Measurements from ENCODE around the gene LCN15. TPM values are rescaled to one million over a fixed set of nuclear protein-coding genes. Genes with fewer than 3 reads are reported as not detected.

The LCN15 gene
- total RNA-seq, 2 experiments from 2014 or later = not detected

GRCh38 chr9:136745389-136746154 is 18.7 kb downstream of the LCN15 start:
- intact Hi-C loops (cut with DNase I, micrococcal nuclease) = no loop called here
- ChIA-PET POLR2A (no interaction called here), CTCF (interaction anchor here (0.6 kb wide), 1 partner anchor 117 kb away, joined by 3 read pairs; no protein-coding TSS in a partner anchor)
- Mint-ChIP-seq H3K4me3 (no peak overlapping the region), H3K27ac (no peak overlapping the region), H3K36me3 (ENCODE audit: low read depth) (no peaks in the 10 kb centered on the region), H3K4me1 (peaks cover 14% of the 10 kb centered on the region), H3K9me3 (ENCODE audit: low read depth) (peaks cover under 1% of the 10 kb centered on the region), H3K27me3 (peaks cover 5% of the 10 kb centered on the region)
- DNase-seq (no peak), ATAC-seq (no peak)

- intact Hi-C loops (cut with DNase I, micrococcal nuclease) = no loop called here
- Mint-ChIP-seq H3K36me3 (ENCODE audit: low read depth) (no peaks in the 10 kb centered on the region), H3K4me1 (peaks cover 7% of the 10 kb centered on the region), H3K9me3 (ENCODE audit: low read depth) (no peaks in the 10 kb centered on the region), H3K27me3 (peaks cover 5% of the 10 kb centered on the region), H3K27ac (no peak overlapping the region), H3K4me3 (no peak overlapping the region)
- ATAC-seq (no peak), DNase-seq (no peak)
- CTCF ChIA-PET = no interaction called here
- POLR2A ChIA-PET = no interaction called here
Observed at GRCh38 chr9:136744773-136745172, 19.5 kb downstream of the LCN15 start.

DNA sequence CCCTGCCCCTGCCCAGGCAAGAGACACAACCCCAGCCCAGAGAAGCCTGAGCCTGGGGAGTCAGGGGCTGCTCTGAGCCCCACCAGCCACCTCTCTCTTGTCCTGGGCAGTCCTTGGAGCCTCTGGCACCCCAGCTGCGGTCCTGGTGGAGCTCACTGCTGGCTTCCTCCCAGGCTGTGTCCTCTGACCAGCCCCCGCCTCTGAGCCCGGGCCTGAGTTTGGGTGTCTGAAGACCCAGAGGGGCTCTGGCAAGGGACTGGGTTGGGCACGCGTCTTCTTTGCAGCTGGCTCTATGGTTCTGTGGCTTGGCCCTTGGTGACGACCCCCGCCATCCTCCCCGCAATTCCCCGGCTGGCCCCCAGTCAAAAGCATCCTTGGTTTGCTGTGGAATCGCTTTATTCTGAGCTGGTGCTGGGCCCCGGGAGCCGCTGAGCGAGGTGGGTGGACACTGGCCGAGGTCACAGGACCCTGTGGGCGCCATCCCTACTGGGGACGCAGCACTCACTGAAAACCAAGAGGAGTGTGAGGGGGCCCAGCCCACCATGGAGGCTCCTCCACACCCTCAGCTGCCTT is 20.6 kb downstream of the LCN15 start:
- Mint-ChIP-seq H3K9me3 (ENCODE audit: low read depth) (no peaks in the 10 kb centered on the region), H3K4me1 (peaks cover 7% of the 10 kb centered on the region), H3K4me3 (no peak overlapping the region), H3K27ac (no peak overlapping the region), H3K36me3 (ENCODE audit: low read depth) (no peaks in the 10 kb centered on the region), H3K27me3 (peaks cover 5% of the 10 kb centered on the region)
- intact Hi-C loops (cut with DNase I, micrococcal nuclease) = no loop called here
- ChIA-PET CTCF (no interaction called here), POLR2A (no interaction called here)
- no peak for DNase-seq
- no peak for ATAC-seq

DNA sequence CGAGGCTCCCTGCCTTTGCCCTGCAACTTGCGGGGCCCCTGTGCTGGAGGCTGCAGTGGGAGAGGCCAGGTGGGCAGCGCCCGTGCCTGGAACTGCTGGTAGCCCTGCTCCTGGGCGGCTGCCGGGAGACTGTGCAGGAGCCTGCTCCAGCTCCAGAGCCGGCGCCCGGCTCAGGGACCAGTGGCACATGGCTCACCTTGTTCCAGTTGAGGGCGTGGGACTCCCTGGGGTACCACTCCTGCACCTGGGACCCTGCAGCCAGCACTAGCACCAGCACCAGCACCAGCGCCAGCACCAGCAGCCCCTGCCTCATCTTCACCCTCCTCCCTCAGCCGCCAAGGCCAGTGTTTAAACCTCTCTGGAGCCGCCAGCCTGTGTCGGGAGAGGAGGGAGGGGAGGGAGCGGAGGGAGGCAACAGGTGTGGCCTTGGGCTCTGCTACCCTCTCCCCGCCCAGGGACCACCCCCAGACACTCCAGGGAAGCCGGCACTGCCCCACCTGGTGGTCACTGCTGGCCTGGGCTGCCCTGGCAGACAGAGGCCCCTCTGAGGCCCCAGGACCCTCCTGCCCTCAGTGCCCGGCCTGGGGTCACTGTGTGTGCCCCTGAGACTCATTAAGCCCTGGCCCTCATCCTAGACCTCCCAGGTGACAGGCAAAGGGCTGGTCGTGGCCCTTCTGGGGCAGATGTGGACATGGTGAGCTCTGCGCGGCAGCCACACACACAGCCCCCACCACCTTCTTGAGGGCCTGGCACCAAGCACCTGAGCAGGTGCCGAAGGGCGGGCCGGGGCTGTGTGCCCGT is 21.5 kb downstream of the LCN15 start, which contains the start of gene LCN10:
TSS of gene LCN10 (minus strand) at position 350 of the 801 bp plus-strand sequence. CDS start at position 313, 37 bp downstream.
- ChIA-PET POLR2A (no interaction called here), CTCF (interaction anchor here (0.7 kb wide), 1 partner anchor 407 kb away, joined by 3 read pairs; no protein-coding TSS in a partner anchor)
- ATAC-seq = no peak
- Mint-ChIP-seq H3K4me1 (peaks cover 7% of the 10 kb centered on the region), H3K27ac (no peak within 1 kb of the TSS), H3K27me3 (peaks cover 5% of the 10 kb centered on the region), H3K4me3 (no peak within 1 kb of the TSS), H3K9me3 (ENCODE audit: low read depth) (no peaks in the 10 kb centered on the region), H3K36me3 (ENCODE audit: low read depth) (no peaks in the 10 kb centered on the region)
- DNase-seq = no peak
- intact Hi-C loops (cut with DNase I, micrococcal nuclease) = no loop called here

GRCh38 chr9:136741883-136742571 is 22.3 kb downstream of the LCN15 start:
- intact Hi-C loops (cut with DNase I, micrococcal nuclease) = no loop called here
- Mint-ChIP-seq H3K4me3 (no peak overlapping the region), H3K4me1 (peaks cover 7% of the 10 kb centered on the region), H3K9me3 (ENCODE audit: low read depth) (no peaks in the 10 kb centered on the region), H3K36me3 (ENCODE audit: low read depth) (no peaks in the 10 kb centered on the region), H3K27ac (no peak overlapping the region), H3K27me3 (peaks cover 5% of the 10 kb centered on the region)
- peak; percentile 71 for DNase-seq
- ChIA-PET CTCF (interaction anchor here (0.7 to 0.8 kb wide), 3 partner anchors 13 to 408 kb away, joined by 3 to 5 read pairs (median 3); no protein-coding TSS in a partner anchor), POLR2A (interaction anchor here (0.9 to 1.2 kb wide), 2 partner anchors 13 to 409 kb away, joined by 3 to 6 read pairs; no protein-coding TSS in a partner anchor)
- ATAC-seq = peak; percentile 58

GRCh38 chr9:136740971-136741882 is 23.1 kb downstream of the LCN15 start:
- peak overlapping the region; percentile 60 for H3K27ac Mint-ChIP-seq

DNA sequence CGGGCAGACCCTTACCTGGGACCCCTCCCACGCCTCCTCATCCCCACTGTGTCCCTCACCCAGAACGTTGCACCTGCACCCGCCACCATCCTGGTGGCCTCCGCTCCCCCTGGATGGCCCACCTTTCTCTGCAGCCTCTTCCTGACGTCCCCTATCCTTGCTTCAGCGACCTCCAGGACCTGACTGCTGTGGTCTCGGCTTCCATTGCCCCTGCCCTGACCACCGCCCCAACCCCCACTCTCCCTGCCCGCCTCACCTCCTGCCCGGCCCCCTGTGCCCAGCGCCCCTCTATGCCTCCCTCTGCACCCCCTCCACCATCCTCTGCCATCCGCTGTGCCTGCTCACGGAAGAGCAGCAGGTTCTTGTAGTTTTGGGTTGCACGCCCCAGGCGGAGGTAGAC is 23.8 kb downstream of the LCN15 start:
- ChIA-PET CTCF (interaction anchor here (0.6 kb wide), 1 partner anchor 46 kb away, joined by 3 read pairs; no protein-coding TSS in a partner anchor), POLR2A (no interaction called here)
- Mint-ChIP-seq H3K27me3 (peaks cover 5% of the 10 kb centered on the region), H3K4me1 (peaks cover 7% of the 10 kb centered on the region), H3K4me3 (no peak overlapping the region), H3K27ac (no peak overlapping the region), H3K36me3 (ENCODE audit: low read depth) (no peaks in the 10 kb centered on the region), H3K9me3 (ENCODE audit: low read depth) (no peaks in the 10 kb centered on the region)
- intact Hi-C loops (cut with DNase I, micrococcal nuclease) = no loop called here
- ATAC-seq (no peak), DNase-seq (no peak)

More at GRCh38 chr9:136740971-136741882, 23.1 kb downstream of the LCN15 start:
- ATAC-seq = no peak
- Mint-ChIP-seq H3K4me1 (peaks cover 7% of the 10 kb centered on the region), H3K4me3 (peak overlapping the region; percentile 28), H3K9me3 (ENCODE audit: low read depth) (no peaks in the 10 kb centered on the region), H3K36me3 (ENCODE audit: low read depth) (no peaks in the 10 kb centered on the region), H3K27me3 (peaks cover 5% of the 10 kb centered on the region)
- POLR2A ChIA-PET = interaction anchor here (0.9 to 1.2 kb wide), 2 partner anchors 13 to 410 kb away, joined by 3 to 6 read pairs; no protein-coding TSS in a partner anchor
- CTCF ChIA-PET = interaction anchor here (0.8 kb wide), 2 partner anchors 12 to 25 kb away, joined by 3 to 5 read pairs; no protein-coding TSS in a partner anchor
- intact Hi-C loops (cut with DNase I, micrococcal nuclease) = no loop called here
- DNase-seq = no peak

- Mint-ChIP-seq H3K27ac (no peak overlapping the region), H3K9me3 (ENCODE audit: low read depth) (no peaks in the 10 kb centered on the region), H3K4me1 (peaks cover 7% of the 10 kb centered on the region), H3K36me3 (ENCODE audit: low read depth) (no peaks in the 10 kb centered on the region), H3K4me3 (no peak overlapping the region), H3K27me3 (peaks cover 5% of the 10 kb centered on the region)
- intact Hi-C loops (cut with DNase I, micrococcal nuclease) = no loop called here
- ChIA-PET POLR2A (no interaction called here), CTCF (interaction anchor here (0.6 kb wide), 1 partner anchor 46 kb away, joined by 3 read pairs; no protein-coding TSS in a partner anchor)
- no peak for ATAC-seq
- no peak for DNase-seq
Observed at GRCh38 chr9:136740069-136740468, 24.2 kb downstream of the LCN15 start.

DNA sequence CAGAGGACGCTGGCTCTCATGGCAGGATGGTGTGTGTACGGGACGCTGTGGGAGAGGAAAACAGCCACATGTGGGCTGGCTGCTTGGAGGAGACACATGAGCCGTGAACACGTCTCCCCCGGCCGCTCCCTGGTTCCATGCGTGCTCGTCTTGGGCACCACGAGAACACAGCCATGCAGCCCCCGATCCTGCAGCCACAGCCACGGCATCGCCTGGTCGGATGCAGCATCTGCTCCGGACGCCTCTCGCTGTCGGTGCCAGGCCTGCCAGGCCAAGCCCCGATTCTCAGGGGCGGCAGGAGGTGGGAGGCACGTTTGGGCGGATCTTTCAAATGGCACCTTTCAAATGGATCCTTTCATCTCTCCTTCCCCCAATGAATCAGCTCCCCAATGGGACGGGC is 24.8 kb downstream of the LCN15 start:
- ChIA-PET POLR2A (no interaction called here), CTCF (no interaction called here)
- DNase-seq (no peak), ATAC-seq (no peak)
- no peak overlapping the region for H3K27ac Mint-ChIP-seq
- H3K4me1 Mint-ChIP-seq = peaks cover 9% of the 10 kb centered on the region
- intact Hi-C loops (cut with DNase I, micrococcal nuclease) = no loop called here
- no peaks in the 10 kb centered on the region for H3K36me3 Mint-ChIP-seq (ENCODE audit: low read depth)
- no peak overlapping the region for H3K4me3 Mint-ChIP-seq
- H3K9me3 Mint-ChIP-seq (ENCODE audit: low read depth) = no peaks in the 10 kb centered on the region
- H3K27me3 Mint-ChIP-seq = peaks cover 5% of the 10 kb centered on the region

- no peak for DNase-seq
- POLR2A ChIA-PET = no interaction called here
- intact Hi-C loops (cut with DNase I, micrococcal nuclease) = no loop called here
- CTCF ChIA-PET = no interaction called here
- Mint-ChIP-seq H3K4me3 (no peak overlapping the region), H3K27me3 (peaks cover 5% of the 10 kb centered on the region), H3K9me3 (ENCODE audit: low read depth) (no peaks in the 10 kb centered on the region), H3K4me1 (peaks cover 10% of the 10 kb centered on the region), H3K36me3 (ENCODE audit: low read depth) (no peaks in the 10 kb centered on the region), H3K27ac (no peak overlapping the region)
- ATAC-seq = no peak
Observed at GRCh38 chr9:136738960-136739359, 25.4 kb downstream of the LCN15 start.

All from activated CD4-positive, alpha-beta T cell treated with anti-CD3 and anti-CD28 coated beads for 36 hours (primary cell).